HCT116 (cell line): ENCODE measurements around the gene RPL31. TPM values are rescaled to one million over a fixed set of nuclear protein-coding genes. Genes with fewer than 3 reads are reported as not detected.

Source experiments
- ATAC-seq: fragments of 200-7000 bp; cut with Tn5 transposase; 2 replicates; pipeline ENCODE4 v1.9.1; 2020; ENCODE audit warnings: mild to moderate bottlenecking, moderate library complexity
- BruUV-seq: library from RNA; stranded (reverse); fragments of 400-500 nt; replicated peaks from 2 replicates; lab custom pipeline; 2021; lab: Mats Ljungman, UMichigan
- CTCF ChIA-PET: fragments of 300-600 bp; sonication (Branson Sonifier 250); formaldehyde crosslinking; loops from one replicate; lab custom pipeline; 2021; ENCODE audit warnings: antibody characterized with exemption; lab: Charles Lee
- POLR2A ChIA-PET: fragments of 300-600, 350-600 bp; sonication (Branson Sonifier 250); formaldehyde crosslinking; loops from one replicate; lab custom pipeline; 2021; ENCODE audit warnings: antibody characterized with exemption; lab: Charles Lee
- RAD21 ChIA-PET, 2 experiments: fragments of 300-600 bp; sonication (Branson Sonifier 250); formaldehyde crosslinking; loops; one replicate each; lab custom pipeline; 2023; ENCODE audit warnings: low total read pairs in 2 of 2; ENCODE audit not compliant: uncharacterized antibody in 2 of 2, unreplicated experiment in 2 of 2, low non-redundant PET in 1 of 2; lab: Charles Lee
- DNase-seq: peaks from one replicate; pipeline ENCODE4 v3.0.0-alpha.2; 2010; ENCODE audit warnings: low read depth, low spot score
- H2AFZ ChIP-seq: fragments of 200-600 bp; shearing (Covaris generic), sonication (generic); 2 replicates; pipeline ENCODE4 v1.6.1; 2017; ENCODE audit warnings: low read depth, mixed run types, mixed read lengths, antibody characterized with exemption, low read length; ENCODE audit not compliant: poor library complexity, severe bottlenecking
- H3K27ac ChIP-seq: 2 replicates; pipeline ENCODE4 v1.5.1; 2012; ENCODE audit warnings: low read depth, low read length
- H3K27me3 ChIP-seq: fragments of 200-600 bp; sonication (generic); 2 replicates; pipeline ENCODE4 v1.6.1; 2016; ENCODE audit warnings: mixed run types, low read length, mixed read lengths; ENCODE audit not compliant: insufficient read depth
- H3K36me3 ChIP-seq, 2 experiments: fragments of 200-500 bp in 1 of 2; fragments of 200-600 bp in 1 of 2; sonication (Bioruptor generic) in 1 of 2; sonication (generic) in 1 of 2; 2 replicates each; pipeline versions ENCODE4 v1.5.1 to v1.6.1; 2014 to 2016; ENCODE audit warnings: low read length in 2 of 2, inconsistent platforms in 1 of 2, mixed read lengths in 1 of 2, mixed run types in 1 of 2; ENCODE audit not compliant: insufficient read depth in 2 of 2, control insufficient read depth in 1 of 2
- H3K4me1 ChIP-seq, 2 experiments: fragments of 200-600 bp in 1 of 2; sonication (generic) in 1 of 2; 2 replicates each; pipeline versions ENCODE4 v1.5.1 to v1.6.1; 2012 to 2017; ENCODE audit warnings: low read length in 2 of 2, inconsistent platforms in 1 of 2, mild to moderate bottlenecking in 1 of 2, mixed read lengths in 1 of 2, mixed run types in 1 of 2, moderate library complexity in 1 of 2; ENCODE audit not compliant: insufficient read depth in 2 of 2, control insufficient read depth in 1 of 2
- H3K4me2 ChIP-seq: fragments of 200-600 bp; sonication (generic); 2 replicates; pipeline ENCODE4 v1.6.1; 2017; ENCODE audit warnings: mixed run types, low read length, mixed read lengths
- H3K4me3 ChIP-seq, 2 experiments: fragments of 200-600 bp in 1 of 2; sonication (generic) in 1 of 2; replicated peaks in 1 of 2; 2 replicates each; pipeline ENCODE4 v1.5.1; 2011 to 2016; ENCODE audit warnings: low read length in 2 of 2, control low read depth in 1 of 2, low read depth in 1 of 2, mild to moderate bottlenecking in 1 of 2, mixed read lengths in 1 of 2, mixed run types in 1 of 2
- H3K79me2 ChIP-seq: fragments of 200-600 bp; sonication (generic); 2 replicates; pipeline ENCODE4 v1.6.1; 2017; ENCODE audit warnings: mild to moderate bottlenecking, mixed run types, low read length, moderate library complexity, mixed read lengths; ENCODE audit not compliant: insufficient read depth
- H3K9ac ChIP-seq: fragments of 200-600 bp; sonication (generic); 2 replicates; pipeline ENCODE4 v1.6.1; 2016; ENCODE audit warnings: low read length, mixed read lengths
- H3K9me2 ChIP-seq: fragments of 200-600 bp; sonication (generic), shearing (Covaris generic); 2 replicates; pipeline ENCODE4 v1.6.1; 2017; ENCODE audit warnings: mixed run types, mild to moderate bottlenecking, moderate library complexity; ENCODE audit not compliant: insufficient read depth
- H3K9me3 ChIP-seq, 2 experiments: fragments of 200-500 bp in 1 of 2; fragments of 200-600 bp in 1 of 2; sonication (Bioruptor generic) in 1 of 2; sonication (generic) in 1 of 2; 2 replicates each; pipeline ENCODE4 v1.6.1; 2014 to 2017; ENCODE audit warnings: low read length in 2 of 2, mixed read lengths in 2 of 2, inconsistent platforms in 1 of 2, low read depth in 1 of 2, mild to moderate bottlenecking in 1 of 2, mixed run types in 1 of 2, moderate library complexity in 1 of 2; ENCODE audit not compliant: control insufficient read depth in 1 of 2, insufficient read depth in 1 of 2
- H4K20me1 ChIP-seq: fragments of 200-600 bp; sonication (generic), shearing (Covaris generic); 2 replicates; pipeline ENCODE4 v1.6.1; 2017; ENCODE audit warnings: mixed run types, mild to moderate bottlenecking, moderate library complexity; ENCODE audit not compliant: insufficient read depth
- ATF3 ChIP-seq: IDR thresholded peaks from 2 replicates; pipeline ENCODE4 v1.6.1; 2012
- CBX3 ChIP-seq: IDR thresholded peaks from 2 replicates; pipeline ENCODE4 v1.6.1; 2012; ENCODE audit warnings: low read depth
- CEBPB ChIP-seq: IDR thresholded peaks from 2 replicates; pipeline ENCODE4 v1.6.1; 2012; ENCODE audit warnings: low read depth
- EZH2 ChIP-seq: fragments of 200-600 bp; sonication (generic); IDR thresholded peaks from 2 replicates; pipeline ENCODE4 v1.6.1; 2017; ENCODE audit warnings: antibody characterized with exemption, mixed run types
- EZH2phosphoT487 ChIP-seq: fragments of 200-600 bp; IDR thresholded peaks from 2 replicates; pipeline ENCODE4 v1.6.1; 2018; ENCODE audit warnings: antibody characterized with exemption, borderline replicate concordance
- FOSL1 ChIP-seq: IDR thresholded peaks from 2 replicates; pipeline ENCODE4 v1.6.1; 2012; ENCODE audit warnings: low read depth
- JUND ChIP-seq: IDR thresholded peaks from 2 replicates; pipeline ENCODE4 v1.6.1; 2012
- MAX ChIP-seq: IDR thresholded peaks from 2 replicates; pipeline ENCODE4 v1.6.1; 2012
- POLR2AphosphoS5 ChIP-seq: IDR thresholded peaks from 2 replicates; pipeline ENCODE4 v1.6.1; 2011; ENCODE audit warnings: mild to moderate bottlenecking, low read depth, low read length, moderate library complexity
- RAD21 ChIP-seq: IDR thresholded peaks from 2 replicates; pipeline ENCODE4 v1.6.1; 2012; ENCODE audit warnings: low read depth, mild to moderate bottlenecking
- REST ChIP-seq: IDR thresholded peaks from 2 replicates; pipeline ENCODE4 v1.6.1; 2012; ENCODE audit warnings: low read depth
- SP1 ChIP-seq: IDR thresholded peaks from 2 replicates; pipeline ENCODE4 v1.6.1; 2012; ENCODE audit warnings: low read depth
- SRF ChIP-seq: IDR thresholded peaks from 2 replicates; pipeline ENCODE4 v1.6.1; 2012; ENCODE audit warnings: low read depth
- TCF7L2 ChIP-seq: IDR thresholded peaks from 2 replicates; pipeline ENCODE4 v1.7.0; 2011; ENCODE audit warnings: borderline replicate concordance, inconsistent platforms; ENCODE audit not compliant: insufficient read depth, insufficient read length; ENCODE audit errors: extremely low read depth
- YY1 ChIP-seq: IDR thresholded peaks from 2 replicates; pipeline ENCODE4 v1.6.1; 2011; ENCODE audit warnings: low read length, low read depth, moderate library complexity, mild to moderate bottlenecking; ENCODE audit not compliant: insufficient replicate concordance; ENCODE audit errors: extremely low read depth
- ZFX ChIP-seq: fragments of 450-650 bp; IDR thresholded peaks from 2 replicates; pipeline ENCODE4 v1.6.1; 2017
- ZNF274 ChIP-seq: fragments of 200-500 bp; sonication (Bioruptor generic); IDR thresholded peaks from 2 replicates; pipeline ENCODE4 v1.6.1; 2014; ENCODE audit warnings: mild to moderate bottlenecking, low read depth, low read length, inconsistent platforms
- intact Hi-C: fragments of 100-400 bp; cut with micrococcal nuclease; formaldehyde crosslinking; loops from 2 replicates; pipeline ENCODE4 v1.10.0; 2022
- total RNA-seq: library from RNA; stranded (reverse); gene quantifications from one replicate; pipeline ENCODE4 v1.2.1, GENCODE V29; 2021; ENCODE audit not compliant: unreplicated experiment

RPL31 gene
- total RNA-seq, 1 experiment from 2014 or later: 1,340 TPM

GRCh38 chr2:101040761-101041160, 38.7 kb downstream of the RPL31 start:
- ATAC-seq (no peak), DNase-seq (no peak)
- no peaks in the 10 kb centered on the region for H3K79me2 ChIP-seq
- H2AFZ ChIP-seq: no peak overlapping the region
- H4K20me1 ChIP-seq: no peaks in the 10 kb centered on the region
- no peak overlapping the region for H3K27ac ChIP-seq
- POLR2A ChIA-PET: no interaction called here
- RAD21 ChIA-PET: no interaction called here
- H3K4me1 ChIP-seq: no peaks in the 10 kb centered on the region
- H3K9me3 ChIP-seq: no peaks in the 10 kb centered on the region
- no peak overlapping the region for H3K4me2 ChIP-seq
- no peaks in the 10 kb centered on the region for H3K9me2 ChIP-seq
- peaks cover 11 to 18% of the 10 kb centered on the region in 2 experiments for H3K36me3 ChIP-seq
- TF ChIP-seq RAD21 (no peak), JUND (no peak), TCF7L2 (no peak), EZH2 (no peak), EZH2phosphoT487 (no peak)
- no TSS peak for BruUV-seq
- CTCF ChIA-PET: no interaction called here
- H3K9ac ChIP-seq: no peak overlapping the region
- intact Hi-C loops: no loop called here
- no peak overlapping the region for H3K4me3 ChIP-seq
- no peaks in the 10 kb centered on the region for H3K27me3 ChIP-seq

GRCh38 chr2:101041413-101041812, 39.3 kb downstream of the RPL31 start:
- CTCF ChIA-PET: no interaction called here

More at GRCh38 chr2:101041413-101041812, 39.3 kb downstream of the RPL31 start:
- Histone ChIP-seq H3K4me3 (no peak overlapping the region), H3K9me2 (no peaks in the 10 kb centered on the region), H3K4me1 (no peaks in the 10 kb centered on the region), H3K9ac (no peak overlapping the region), H3K4me2 (no peak overlapping the region), H3K9me3 (no peaks in the 10 kb centered on the region), H2AFZ (no peak overlapping the region), H3K27me3 (no peaks in the 10 kb centered on the region), H4K20me1 (no peaks in the 10 kb centered on the region), H3K79me2 (no peaks in the 10 kb centered on the region), H3K36me3 (peaks cover 11 to 16% of the 10 kb centered on the region in 2 experiments), H3K27ac (no peak overlapping the region)
- ChIA-PET RAD21 (no interaction called here), POLR2A (no interaction called here)
- no TSS peak for BruUV-seq
- no peak for ATAC-seq
- intact Hi-C loops: no loop called here
- no peak for DNase-seq
- no peak for TF ChIP-seq TCF7L2
- no peak for TF ChIP-seq EZH2
- TF ChIP-seq MAX: no peak
- no peak for TF ChIP-seq EZH2phosphoT487
- no peak for TF ChIP-seq JUND
- TF ChIP-seq SRF: no peak
- TF ChIP-seq RAD21: no peak
- no peak for TF ChIP-seq ZNF274
- no peak for TF ChIP-seq ATF3
- no peak for TF ChIP-seq FOSL1
- no peak for TF ChIP-seq YY1
- no peak for TF ChIP-seq CEBPB
- TF ChIP-seq CBX3: no peak
- no peak for TF ChIP-seq SP1
- no peak for TF ChIP-seq ZFX
- TF ChIP-seq POLR2AphosphoS5: no peak
- TF ChIP-seq REST: no peak
